Measurements from ENCODE around the gene HSD17B1. TPM values are rescaled to one million over a fixed set of nuclear protein-coding genes. Genes with fewer than 3 reads are reported as not detected.

HSD17B1 gene
- total and polyA plus RNA-seq, 2 of the 13 experiments (the other 11 are each of a cell fraction or from before 2014, with no cell fraction given) = 0.54 to 0.93 TPM

GRCh38 chr17:42536048-42536371 lies 16.7 kb upstream of the HSD17B1 start, which contains the start of gene NAGLU (continued):
- no peak for TF ChIP-seq KIAA2018 (CRISPR knock-in tag; IDR thresholded peaks at IDR 0.05; ENCODE audit: borderline replicate concordance)
- no peak for TF ChIP-seq ZNF720 (CRISPR knock-in tag; IDR thresholded peaks at IDR 0.05)
- TF ChIP-seq ZNF431 (CRISPR knock-in tag; IDR thresholded peaks at IDR 0.05; ENCODE audit: borderline replicate concordance, low read depth) = no peak
- TF ChIP-seq CBX5 (CRISPR knock-in tag; IDR thresholded peaks at IDR 0.05; ENCODE audit: borderline replicate concordance) = peak; percentile 60; the same call in 1 of the 2 replicates
- TF ChIP-seq ZNF580 (CRISPR knock-in tag; IDR thresholded peaks at IDR 0.05; ENCODE audit: borderline replicate concordance, low read depth) = peak; percentile 83; the same call in 1 of the 2 replicates
- no peak for TF ChIP-seq ZBTB20 (CRISPR knock-in tag; IDR thresholded peaks at IDR 0.05; ENCODE audit: borderline replicate concordance, low read depth)
- TF ChIP-seq ZNF205 (CRISPR knock-in tag; IDR thresholded peaks at IDR 0.05) = no peak
- TF ChIP-seq DPF2 (CRISPR knock-in tag; IDR thresholded peaks at IDR 0.05; ENCODE audit: borderline replicate concordance, low read depth) = 0 out of 2 replicates have a peak, but pooled peaks have one; percentile 1
- TF ChIP-seq PCBP2 (optimal IDR thresholded peaks at IDR 0.05; ENCODE audit: low read depth, low read length, poor library complexity, severe bottlenecking) = no peak
- no peak; the same call in 1 of the 2 replicates for TF ChIP-seq ZNF460 (CRISPR knock-in tag; IDR thresholded peaks at IDR 0.05; ENCODE audit: borderline replicate concordance)
- TF ChIP-seq IRF9 (CRISPR knock-in tag; IDR thresholded peaks at IDR 0.05; ENCODE audit: borderline replicate concordance) = no peak
- TF ChIP-seq ZNF3 (CRISPR knock-in tag; IDR thresholded peaks at IDR 0.05) = no peak
- TF ChIP-seq SOX5 (CRISPR knock-in tag; IDR thresholded peaks at IDR 0.05; ENCODE audit: borderline replicate concordance) = peak; percentile 67; the same call in 1 of the 2 replicates
- no peak; the same call in none of the 2 replicates for TF ChIP-seq REL (CRISPR knock-in tag; conservative IDR thresholded peaks at IDR 0.05)
- no peak for TF ChIP-seq ZNF652 (CRISPR knock-in tag; IDR thresholded peaks at IDR 0.05; ENCODE audit: borderline replicate concordance, low read depth)
- TF ChIP-seq DRAP1 (CRISPR knock-in tag; IDR thresholded peaks at IDR 0.05) = peak; percentile 80
- TF ChIP-seq SAP130 (CRISPR knock-in tag; IDR thresholded peaks at IDR 0.05; ENCODE audit: low read depth) = peak; percentile 87
- no peak for TF ChIP-seq KLF12 (CRISPR knock-in tag; IDR thresholded peaks at IDR 0.05; ENCODE audit: borderline replicate concordance)
- no peak for TF ChIP-seq FOXM1 (CRISPR knock-in tag; IDR thresholded peaks at IDR 0.05)
- TF ChIP-seq CBX2 (IDR thresholded peaks at IDR 0.05; ENCODE audit: low read depth, low read length) = no peak
- TF ChIP-seq CBX2 (CRISPR knock-in tag; IDR thresholded peaks at IDR 0.05; ENCODE audit: low read depth) = no peak
- no peak for TF ChIP-seq ZSCAN22 (CRISPR knock-in tag; IDR thresholded peaks at IDR 0.05)
- TF ChIP-seq ZC3H13 (CRISPR knock-in tag; IDR thresholded peaks at IDR 0.05) = peak; percentile 85; the same call in 1 of the 2 replicates
